Gastroesophageal sphincter (tissue), 4 donors: Measurements from ENCODE around the gene EMILIN2. TPM values are rescaled to one million over a fixed set of nuclear protein-coding genes. Genes with fewer than 3 reads are reported as not detected.

Source experiments
- ATAC-seq: fragments of 150-250 bp; one replicate; pipeline ENCODE4 v1.9.1; 2016; ENCODE audit warnings: mild to moderate bottlenecking, moderate library complexity
- H3K27ac ChIP-seq, 4 donors: fragments of 200-600 bp; sonication (generic) in 3 of 4; 1 replicate in 3 of 4; 2 replicates in 1 of 4; pipeline ENCODE4 v1.5.1; 2016 to 2019
- H3K27me3 ChIP-seq: fragments of 200-600 bp; sonication (generic); one replicate; pipeline ENCODE4 v1.5.1; 2019
- H3K36me3 ChIP-seq, 2 donors: fragments of 200-600 bp; sonication (generic); one replicate each; pipeline ENCODE4 v1.5.1; 2019; ENCODE audit warnings: control low read depth in 1 of 2
- H3K4me1 ChIP-seq, 3 donors: fragments of 200-600 bp; sonication (generic); 1 replicate in 2 of 3; 2 replicates in 1 of 3; pipeline ENCODE4 v1.5.1; 2016 to 2019; ENCODE audit warnings: control low read depth in 2 of 3
- H3K4me3 ChIP-seq, 2 donors: fragments of 200-600 bp; sonication (generic); one replicate each; pipeline ENCODE4 v1.5.1; 2019; ENCODE audit warnings: mild to moderate bottlenecking in 1 of 2, moderate library complexity in 1 of 2
- H3K9me3 ChIP-seq, 3 donors: fragments of 200-600 bp; sonication (generic); one replicate each; pipeline ENCODE4 v1.5.1; 2017 to 2019; ENCODE audit warnings: control low read depth in 2 of 3
- CTCF ChIP-seq, 4 experiments: fragments of 200-600 bp in 2 of 4; fragments of 450-650 bp in 2 of 4; sonication (generic) in 1 of 4; IDR thresholded peaks; one replicate each; pipeline ENCODE4 v1.5.1; 2017 to 2019; ENCODE audit warnings: antibody characterized with exemption in 4 of 4, mild to moderate bottlenecking in 2 of 4, moderate library complexity in 2 of 4
- EP300 ChIP-seq: sonication (generic); formaldehyde crosslinking; IDR thresholded peaks from one replicate; pipeline ENCODE4 v1.6.1; 2017; ENCODE audit warnings: antibody characterized with exemption, mild to moderate bottlenecking
- POLR2A ChIP-seq, 2 donors: fragments of 450-650 bp; IDR thresholded peaks; one replicate each; pipeline ENCODE4 v1.6.1; 2017; ENCODE audit warnings: antibody characterized with exemption in 2 of 2, mild to moderate bottlenecking in 2 of 2, moderate library complexity in 1 of 2
- POLR2AphosphoS5 ChIP-seq: sonication (generic); formaldehyde crosslinking; IDR thresholded peaks from one replicate; pipeline ENCODE4 v1.6.1; 2017; ENCODE audit warnings: antibody characterized with exemption
- WGBS, 2 donors: methylation state at CpG; one replicate each; pipeline ENCODE4 v1.1.5; 2018; ENCODE audit warnings: low coverage in 1 of 2; 5-methylcytosine and 5-hydroxymethylcytosine counted together
- total RNA-seq, 4 donors: library from RNA; depleted of rRNA; stranded (reverse); fragments of >200 nt; gene quantifications; one replicate each; pipeline ENCODE4 v1.1.0, GENCODE V29; 2016

Gene EMILIN2
- total RNA-seq, 4 donors from 2014 or later = 11.2 to 20.9 (median 17.0) TPM

- no peak overlapping the region for H3K27ac ChIP-seq
- TF ChIP-seq POLR2A (IDR thresholded peaks at IDR 0.05) (no peak), POLR2AphosphoS5 (no peak), CTCF (IDR thresholded peaks at IDR 0.05) (no peak), EP300 (no peak)
- peaks cover 0 to 68% of the 10 kb centered on the region in 2 donors for H3K36me3 ChIP-seq
- H3K4me1 ChIP-seq = peaks cover 0 to 34% (median 3%) of the 10 kb centered on the region in 3 donors
- 62 to 94% methylated on average over 3 of the region's 3 CpGs for WGBS, 2 donors
- no peaks in the 10 kb centered on the region for H3K9me3 ChIP-seq
- ATAC-seq = no peak
- no peak overlapping the region for H3K4me3 ChIP-seq
- no peaks in the 10 kb centered on the region for H3K27me3 ChIP-seq
Measured at GRCh38 chr18:2933995-2934394, 87.2 kb downstream of the EMILIN2 start.

GRCh38 chr18:2935438-2936192 is 88.8 kb downstream of the EMILIN2 start:
- ATAC-seq = no peak

GRCh38 chr18:2939317-2939716 is 92.5 kb downstream of the EMILIN2 start:
- Histone ChIP-seq H3K4me3 (no peak overlapping the region), H3K36me3 (peaks cover 0 to 46% of the 10 kb centered on the region in 2 donors), H3K9me3 (no peaks in the 10 kb centered on the region), H3K27ac (no peak overlapping the region), H3K4me1 (peaks cover 0 to 25% (median 3%) of the 10 kb centered on the region in 3 donors), H3K27me3 (no peaks in the 10 kb centered on the region)
- no peak for ATAC-seq
- no peak for TF ChIP-seq POLR2A (IDR thresholded peaks at IDR 0.05)
- TF ChIP-seq EP300 = no peak
- TF ChIP-seq CTCF (IDR thresholded peaks at IDR 0.05) = no peak
- TF ChIP-seq POLR2AphosphoS5 = no peak
- 86 to 100% methylated on average over 1 to 7 of the region's 7 CpGs for WGBS, 2 donors

More at GRCh38 chr18:2935438-2936192, 88.8 kb downstream of the EMILIN2 start:
- Histone ChIP-seq H3K36me3 (peaks cover 0 to 65% of the 10 kb centered on the region in 2 donors), H3K27me3 (no peaks in the 10 kb centered on the region), H3K4me3 (no peak overlapping the region), H3K4me1 (peaks cover 0 to 34% (median 3%) of the 10 kb centered on the region in 3 donors), H3K27ac (no peak overlapping the region), H3K9me3 (no peaks in the 10 kb centered on the region)
- TF ChIP-seq EP300 = no peak
- peak; percentile 16 for TF ChIP-seq POLR2AphosphoS5
- 48 to 50% methylated on average over 3 of the region's 3 CpGs for WGBS, 2 donors

- no peaks in the 10 kb centered on the region for H3K27me3 ChIP-seq
- 0 to 21% methylated on average over 3 of the region's 3 CpGs for WGBS, 2 donors
- ATAC-seq = peak; percentile 28
Measured at GRCh38 chr18:2948038-2948437, 101.2 kb downstream of the EMILIN2 start.

GRCh38 chr18:2952605-2953004 is 105.8 kb downstream of the EMILIN2 start:
- Histone ChIP-seq H3K27me3 (no peaks in the 10 kb centered on the region), H3K27ac (no peak overlapping the region), H3K9me3 (no peaks in the 10 kb centered on the region), H3K4me3 (no peak overlapping the region), H3K4me1 (peaks cover 0 to 19% (median 3%) of the 10 kb centered on the region in 3 donors), H3K36me3 (peaks cover 0 to 67% of the 10 kb centered on the region in 2 donors)
- TF ChIP-seq POLR2A (IDR thresholded peaks at IDR 0.05) = no peak
- TF ChIP-seq POLR2AphosphoS5 = no peak
- no peak for TF ChIP-seq CTCF (IDR thresholded peaks at IDR 0.05)
- TF ChIP-seq EP300 = no peak
- WGBS, 2 donors = 59 to 93% methylated on average over 2 of the region's 2 CpGs
- ATAC-seq = no peak

More at GRCh38 chr18:2948038-2948437, 101.2 kb downstream of the EMILIN2 start:
- H3K36me3 ChIP-seq = peaks cover 0 to 52% of the 10 kb centered on the region in 2 donors
- H3K4me3 ChIP-seq = no peak overlapping the region
- TF ChIP-seq EP300 (no peak), POLR2AphosphoS5 (peak; percentile 27), CTCF (IDR thresholded peaks at IDR 0.05) (peak; percentile 3 to 46 (median 28)), POLR2A (IDR thresholded peaks at IDR 0.05) (no peak)
- H3K4me1 ChIP-seq = peaks cover 0 to 15% (median 3%) of the 10 kb centered on the region in 3 donors
- peak overlapping the region in 1 of 4 donors; percentile 8 for H3K27ac ChIP-seq
- H3K9me3 ChIP-seq = no peaks in the 10 kb centered on the region
